ENCODE results near the gene TMEM181.

DNA sequence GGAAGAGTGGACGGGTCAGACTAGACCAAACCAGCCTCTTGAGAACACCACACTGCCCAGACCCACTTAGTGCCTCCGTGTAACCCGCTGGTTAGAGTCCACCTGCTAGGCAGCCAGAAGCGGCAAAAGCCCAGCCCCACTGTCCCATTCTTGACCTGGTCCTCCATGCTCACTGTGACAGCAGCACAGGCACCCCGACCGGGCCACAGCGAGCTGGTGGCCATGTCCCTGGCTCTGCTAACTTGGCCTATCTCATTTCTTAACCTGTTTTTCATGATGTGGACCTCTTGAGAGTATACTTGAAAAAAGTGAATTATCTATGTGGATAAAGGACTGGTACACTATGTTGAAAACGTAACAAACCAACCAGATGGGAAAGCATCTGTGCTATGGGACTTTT, 44.9 kb upstream of the TMEM181 start:
- TF ChIP-seq POLR2A (IDR thresholded peaks at IDR 0.05) (no peak), CTCF (IDR thresholded peaks at IDR 0.05) (no peak), EP300 (IDR thresholded peaks at IDR 0.05) (no peak)
